Spleen (tissue), 11 donors: ENCODE data around the gene METAP2. TPM values are rescaled to one million over a fixed set of nuclear protein-coding genes. Genes with fewer than 3 reads are reported as not detected.
"Not testable (repeated sequence)": the region's sequence is repeated elsewhere in the genome, so short reads cannot be mapped to it uniquely, and the experiment has no call there.

Experiments
- DNase-seq: peaks from one replicate; pipeline ENCODE4 v3.0.0-alpha.2; 2020
- H3K27ac ChIP-seq, 8 donors: fragments of 200-600 bp; sonication (generic) in 7 of 8; 1 replicate in 4 of 8; 2 replicates in 4 of 8; pipeline versions ENCODE4 v1.5.0 to v1.8.0; 2016 to 2021; ENCODE audit warnings: inconsistent platforms in 4 of 8, mild to moderate bottlenecking in 4 of 8, moderate library complexity in 1 of 8
- H3K27me3 ChIP-seq, 7 donors: fragments of 200-600 bp; sonication (generic) in 6 of 7; replicated peaks in 1 of 7; 1 replicate in 4 of 7; 2 replicates in 3 of 7; pipeline versions ENCODE4 v1.5.0 to v1.8.0; 2016 to 2021; ENCODE audit warnings: inconsistent platforms in 3 of 7, mild to moderate bottlenecking in 1 of 7
- H3K36me3 ChIP-seq, 6 donors: fragments of 200-600 bp; sonication (generic) in 5 of 6; 1 replicate in 4 of 6; 2 replicates in 2 of 6; pipeline versions ENCODE4 v1.5.0 to v1.8.0; 2016 to 2021; ENCODE audit warnings: inconsistent platforms in 2 of 6
- H3K4me1 ChIP-seq, 6 donors: fragments of 200-600 bp; sonication (generic) in 5 of 6; 1 replicate in 3 of 6; 2 replicates in 3 of 6; pipeline versions ENCODE4 v1.5.0 to v1.8.0; 2016 to 2021; ENCODE audit warnings: inconsistent platforms in 3 of 6
- H3K4me3 ChIP-seq, 8 donors: fragments of 200-600 bp; sonication (generic) in 7 of 8; 1 replicate in 4 of 8; 2 replicates in 4 of 8; pipeline versions ENCODE4 v1.5.0 to v1.8.0; 2016 to 2021; ENCODE audit warnings: inconsistent platforms in 4 of 8, mild to moderate bottlenecking in 4 of 8, moderate library complexity in 2 of 8
- H3K9me3 ChIP-seq, 8 donors: fragments of 200-600 bp; sonication (generic) in 7 of 8; 1 replicate in 4 of 8; 2 replicates in 4 of 8; pipeline versions ENCODE4 v1.5.0 to v1.8.0; 2016 to 2021; ENCODE audit warnings: inconsistent platforms in 4 of 8
- POLR2A ChIP-seq, 3 donors: fragments of 450-650 bp; IDR thresholded peaks; one replicate each; pipeline ENCODE4 v1.5.1; 2017; ENCODE audit warnings: antibody characterized with exemption in 3 of 3, mild to moderate bottlenecking in 1 of 3
- POLR2AphosphoS5 ChIP-seq, 3 donors: sonication (generic); formaldehyde crosslinking; IDR thresholded peaks; one replicate each; pipeline ENCODE4 v1.5.1; 2017; ENCODE audit warnings: antibody characterized with exemption in 3 of 3
- WGBS, 5 donors: extraction: QIAGEN DNeasy Blood & Tissue Kit in 3 of 5; methylation state at CpG; one replicate each; pipeline versions ENCODE4 v1.1.5 to v1.1.7; 2013 to 2018; 5-methylcytosine and 5-hydroxymethylcytosine counted together
- intact Hi-C: fragments of 100-400 bp; cut with DNase I; formaldehyde crosslinking; loops from one replicate; pipeline ENCODE4 v1.15.0; 2023; ENCODE audit warnings: low total_unique reads
- polyA plus RNA-seq, 3 donors: library from polyadenylated mRNA; stranded (reverse); fragments of 200-250 nt; gene quantifications; one replicate each; pipeline ENCODE4 v1.2.1, GENCODE V29; 2013
- total RNA-seq, 7 donors: library from RNA; depleted of rRNA in 3 of 7; stranded (reverse); fragments of >200 nt in 3 of 7; fragmentation: NEBNext Ultra II Directional in 4 of 7; extraction: Animal tissue kit (Norgen Biotek cat#: 25700) in 4 of 7; gene quantifications; one replicate each; pipeline versions ENCODE4 v1.1.0 to v1.2.1, GENCODE V29; 2016 to 2021
- TF ChIP-seq, protein P1 (sequence below), 11 experiments: fragments of 200-600 bp in 7 of 11; fragments of 450-650 bp in 4 of 11; sonication (generic) in 4 of 11; IDR thresholded peaks in 8 of 11; conservative IDR thresholded peaks in 3 of 11; 1 replicate in 7 of 11; 2 replicates in 4 of 11; pipeline versions ENCODE4 v1.4.0 to v1.8.0; 2016 to 2021; ENCODE audit warnings: antibody characterized with exemption in 11 of 11, inconsistent platforms in 4 of 11, mild to moderate bottlenecking in 1 of 11
- donor health status: healthy with polysubstance abuse.
- donor health status: DM: no; HTN: no; CAD: no; lungs with moderate emphysema.
- donor health status: DM: no; HTN: no; CAD: no.
- donor health status: Bipolar disorder and iron deficiency.
- donor health status: healthy.
- donor health status: DM: no; HTN: no; CAD: no.
- donor health status: DM: yes; HTN: yes; CAD: no.

Gene METAP2
- total and polyA plus RNA-seq, 10 donors, result 29.8 to 69.2 (median 45.7) TPM

DNA sequence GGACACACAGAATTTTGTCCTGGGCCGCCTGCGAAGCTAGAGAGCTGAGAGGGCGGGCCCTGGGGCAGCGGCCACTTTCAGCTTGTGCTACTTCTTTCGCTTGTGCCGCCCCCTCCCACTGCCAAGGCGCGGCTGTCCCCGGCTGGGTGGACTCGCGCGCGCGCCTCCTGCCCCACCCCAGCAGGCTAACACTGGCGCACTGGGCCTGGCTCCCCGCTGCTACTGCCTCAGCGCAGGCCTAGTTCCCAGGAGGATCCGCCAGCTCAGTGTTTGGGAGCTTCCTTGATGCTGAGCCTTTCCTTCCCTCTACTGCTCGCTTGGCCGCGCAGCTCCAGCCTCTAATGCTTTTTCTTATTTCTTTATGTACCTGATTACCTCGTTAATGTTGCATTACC lies 27.4 kb upstream of the METAP2 start:
- Histone ChIP-seq H3K4me3 (peak overlapping the region in 1 of 8 donors; percentile 29), H3K27ac (no peak overlapping the region), H3K9me3 (peaks cover 0 to 3% (median 0%) of the 10 kb centered on the region in 8 donors), H3K27me3 (peaks cover 0 to 28% (median 9%) of the 10 kb centered on the region in 7 donors), H3K4me1 (peaks cover 0 to 7% (median 2%) of the 10 kb centered on the region in 6 donors), H3K36me3 (no peaks in the 10 kb centered on the region)
- 16 to 49% (median 31%) methylated on average over 22 of the region's 22 CpGs for WGBS, 5 donors
- no peak for DNase-seq
- TF ChIP-seq POLR2A (IDR thresholded peaks at IDR 0.05) (no peak), POLR2AphosphoS5 (IDR thresholded peaks at IDR 0.05) (no peak)
- TF ChIP-seq, protein P1, sequence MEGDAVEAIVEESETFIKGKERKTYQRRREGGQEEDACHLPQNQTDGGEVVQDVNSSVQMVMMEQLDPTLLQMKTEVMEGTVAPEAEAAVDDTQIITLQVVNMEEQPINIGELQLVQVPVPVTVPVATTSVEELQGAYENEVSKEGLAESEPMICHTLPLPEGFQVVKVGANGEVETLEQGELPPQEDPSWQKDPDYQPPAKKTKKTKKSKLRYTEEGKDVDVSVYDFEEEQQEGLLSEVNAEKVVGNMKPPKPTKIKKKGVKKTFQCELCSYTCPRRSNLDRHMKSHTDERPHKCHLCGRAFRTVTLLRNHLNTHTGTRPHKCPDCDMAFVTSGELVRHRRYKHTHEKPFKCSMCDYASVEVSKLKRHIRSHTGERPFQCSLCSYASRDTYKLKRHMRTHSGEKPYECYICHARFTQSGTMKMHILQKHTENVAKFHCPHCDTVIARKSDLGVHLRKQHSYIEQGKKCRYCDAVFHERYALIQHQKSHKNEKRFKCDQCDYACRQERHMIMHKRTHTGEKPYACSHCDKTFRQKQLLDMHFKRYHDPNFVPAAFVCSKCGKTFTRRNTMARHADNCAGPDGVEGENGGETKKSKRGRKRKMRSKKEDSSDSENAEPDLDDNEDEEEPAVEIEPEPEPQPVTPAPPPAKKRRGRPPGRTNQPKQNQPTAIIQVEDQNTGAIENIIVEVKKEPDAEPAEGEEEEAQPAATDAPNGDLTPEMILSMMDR (IDR thresholded peaks at IDR 0.05 in 8 of 11, conservative IDR thresholded peaks at IDR 0.05 in 3 of 11), result no peak
- intact Hi-C loops, result no loop called here

DNA sequence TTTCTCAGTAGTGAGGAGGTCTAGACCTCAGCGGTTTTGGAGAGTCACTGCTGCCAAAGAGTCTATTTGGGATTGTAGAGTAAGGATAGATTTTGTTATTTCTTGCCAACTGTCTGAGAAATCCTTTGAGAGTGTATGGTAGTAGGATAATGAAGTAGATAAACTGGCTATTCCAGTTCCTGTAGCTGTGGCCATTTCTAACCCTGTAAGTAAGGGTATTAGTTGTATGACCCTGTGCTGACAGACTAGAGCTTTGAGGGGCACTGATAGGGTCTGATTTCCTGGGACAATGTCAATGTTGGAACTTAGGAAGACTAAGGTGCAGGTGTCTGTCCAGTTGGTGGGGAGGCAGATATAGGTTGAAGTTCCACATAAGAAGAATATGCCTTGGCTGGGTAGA lies 24.3 kb upstream of the METAP2 start:
- peaks cover 0 to 28% (median 9%) of the 10 kb centered on the region in 7 donors for H3K27me3 ChIP-seq
- intact Hi-C loops, H3K9me3 ChIP-seq, H3K4me1 ChIP-seq, H3K36me3 ChIP-seq, H3K27ac ChIP-seq, DNase-seq, H3K4me3 ChIP-seq: not testable (repeated sequence)
- WGBS, 5 donors, result 71 to 97% (median 96%) methylated on average over 1 of the region's 1 CpG

GRCh38 chr12:95452501-95452900 lies 21.5 kb upstream of the METAP2 start:
- DNase-seq, H3K4me1 ChIP-seq, H3K27ac ChIP-seq, H3K36me3 ChIP-seq, H3K4me3 ChIP-seq, intact Hi-C loops: not testable (repeated sequence)
- H3K9me3 ChIP-seq, result peaks cover 0 to 17% (median 15%) of the 10 kb centered on the region in 8 donors
- WGBS, 5 donors, result 59 to 78% (median 65%) methylated on average over 2 of the region's 2 CpGs
- H3K27me3 ChIP-seq, result peaks cover 0 to 11% (median 0%) of the 10 kb centered on the region in 7 donors

DNA sequence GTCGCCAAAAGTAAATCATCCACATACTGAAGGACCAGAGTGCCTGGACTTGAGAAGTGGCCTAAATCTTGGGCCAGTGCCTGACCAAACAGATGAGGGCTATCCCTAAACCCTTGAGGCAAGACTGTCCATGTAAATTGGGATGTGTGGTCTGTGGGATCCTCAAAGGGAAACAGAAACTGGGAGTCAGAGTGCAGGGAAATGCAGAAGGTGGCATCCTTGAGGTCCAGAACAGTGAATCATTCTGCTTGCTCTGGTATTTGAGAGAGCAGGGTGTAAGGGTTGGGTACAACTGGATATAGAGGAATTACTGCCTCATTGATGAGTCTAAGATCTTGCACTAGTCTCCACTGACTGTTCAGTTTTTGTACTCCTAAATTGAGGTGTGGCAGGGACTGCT lies 20.1 kb upstream of the METAP2 start:
- intact Hi-C loops, DNase-seq, H3K27ac ChIP-seq, H3K4me1 ChIP-seq, H3K4me3 ChIP-seq, H3K27me3 ChIP-seq, H3K36me3 ChIP-seq: not testable (repeated sequence)
- peaks cover 0 to 31% (median 28%) of the 10 kb centered on the region in 8 donors for H3K9me3 ChIP-seq
- 75 to 100% (median 95%) methylated on average over 1 of the region's 1 CpG for WGBS, 5 donors

DNA sequence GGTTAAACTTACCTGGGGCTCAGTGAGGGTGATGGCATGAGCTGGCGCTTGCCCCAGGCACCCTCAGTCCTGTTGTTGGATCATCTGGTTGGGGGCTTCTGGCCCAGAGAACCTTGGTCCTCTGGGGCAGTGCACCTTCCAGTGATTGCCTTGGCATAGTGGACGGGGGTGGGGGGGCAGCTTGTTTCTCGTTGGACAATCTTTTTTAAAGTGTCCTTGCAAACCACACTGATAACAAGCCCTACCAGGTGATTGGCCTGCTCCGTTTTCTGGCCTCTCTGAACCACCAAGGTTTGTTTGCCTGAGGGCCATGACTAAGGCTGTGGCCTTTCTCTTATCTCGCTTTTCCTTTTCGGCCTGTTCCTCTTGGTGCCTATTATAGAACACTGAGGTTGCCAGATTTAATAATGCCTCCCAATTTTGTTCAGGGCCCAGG lies 19.2 kb upstream of the METAP2 start:
- intact Hi-C loops, H3K4me3 ChIP-seq, H3K27me3 ChIP-seq, DNase-seq, H3K4me1 ChIP-seq, H3K36me3 ChIP-seq: not testable (repeated sequence)
- H3K9me3 ChIP-seq, result peaks cover 0 to 37% (median 32%) of the 10 kb centered on the region in 8 donors
- peak overlapping the region in 3 of 8 donors; percentile 7 to 32 (median 9) for H3K27ac ChIP-seq
- 71 to 86% (median 76%) methylated on average over 6 of the region's 6 CpGs for WGBS, 5 donors

- DNase-seq, H3K27ac ChIP-seq, H3K4me3 ChIP-seq, H3K4me1 ChIP-seq, H3K36me3 ChIP-seq, intact Hi-C loops, H3K27me3 ChIP-seq: not testable (repeated sequence)
- peaks cover 0 to 37% (median 32%) of the 10 kb centered on the region in 8 donors for H3K9me3 ChIP-seq
- WGBS, 5 donors, result 78 to 90% (median 89%) methylated on average over 8 of the region's 8 CpGs
Observed at GRCh38 chr12:95457605-95458004, 16.3 kb upstream of the METAP2 start.

DNA sequence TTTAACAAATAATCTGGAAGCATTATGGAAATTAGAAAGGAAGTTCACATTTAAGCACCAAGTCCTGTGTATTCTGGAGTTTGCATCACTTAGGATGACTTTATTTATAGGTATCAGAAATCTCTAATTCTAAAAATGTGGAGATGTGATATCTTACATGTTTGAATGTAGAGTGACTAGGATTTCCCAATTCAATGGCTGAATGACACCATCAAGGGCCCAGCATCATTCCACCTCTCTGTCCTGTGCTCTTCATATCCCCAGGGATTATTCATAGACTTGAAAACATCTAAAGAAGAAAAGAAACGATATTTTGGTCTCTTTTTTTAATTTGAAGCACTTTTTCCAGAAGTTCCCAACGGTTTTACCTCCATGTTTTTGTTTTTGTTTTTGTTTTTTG lies 15.2 kb upstream of the METAP2 start:
- no peak for DNase-seq
- intact Hi-C loops, result no loop called here
- Histone ChIP-seq H3K4me1 (no peaks in the 10 kb centered on the region), H3K36me3 (no peaks in the 10 kb centered on the region), H3K27ac (no peak overlapping the region), H3K9me3 (peaks cover 0 to 37% (median 32%) of the 10 kb centered on the region in 8 donors), H3K4me3 (no peak overlapping the region), H3K27me3 (no peaks in the 10 kb centered on the region)
- WGBS, 5 donors, result 49 to 64% (median 61%) methylated on average over 2 of the region's 2 CpGs
- TF ChIP-seq, protein P1 (IDR thresholded peaks at IDR 0.05 in 8 of 11, conservative IDR thresholded peaks at IDR 0.05 in 3 of 11), result no peak
- TF ChIP-seq POLR2A (IDR thresholded peaks at IDR 0.05) (no peak), POLR2AphosphoS5 (IDR thresholded peaks at IDR 0.05) (no peak)
